Measurements from ENCODE around the gene REPIN1. TPM values are rescaled to one million over a fixed set of nuclear protein-coding genes. Genes with fewer than 3 reads are reported as not detected.

Gene REPIN1
- total and polyA plus RNA-seq, 9 of the 15 experiments (the other 6 are each of a cell fraction or from before 2014, with no cell fraction given) = 8.1 to 283 (median 94.3) TPM

- TF ChIP-seq ZNF407 (IDR thresholded peaks at IDR 0.05; ENCODE audit: low read depth) (no peak), WHSC1 (IDR thresholded peaks at IDR 0.05; ENCODE audit: low read length) (peak; percentile 52), HDAC6 (IDR thresholded peaks at IDR 0.05; ENCODE audit: low read depth, low read length) (0 out of 2 replicates have a peak, but pooled peaks have one; percentile 28), EZH2 (IDR thresholded peaks at IDR 0.05; ENCODE audit: borderline replicate concordance, low read depth, low read length) (no peak), FOXJ3 (CRISPR knock-in tag; IDR thresholded peaks at IDR 0.05) (0 out of 2 replicates have a peak, but pooled peaks have one; percentile 21), ZFP36 (IDR thresholded peaks at IDR 0.05; ENCODE audit: low read depth, low read length, partially characterized antibody) (no peak), CBFA2T2 (conservative IDR thresholded peaks at IDR 0.05) (no peak), NFYB (IDR thresholded peaks at IDR 0.05; ENCODE audit: extremely low read depth, insufficient read length) (no peak), NFATC3 (IDR thresholded peaks at IDR 0.05) (no peak)
These were observed 41.9 kb upstream of the REPIN1 start (continued) for GRCh38 chr7:150326657-150327268.

Measured in K562 (cell line).